Neural cell (in vitro differentiated cells): Measurements from ENCODE around the gene PSMG3. TPM values are rescaled to one million over a fixed set of nuclear protein-coding genes. Genes with fewer than 3 reads are reported as not detected.
"Not testable (repeated sequence)": the region's sequence is repeated elsewhere in the genome, so short reads cannot be mapped to it uniquely, and the experiment has no call there.

Source experiments
- H2AFZ ChIP-seq: fragments of 200-600, 300-800 bp; sonication (generic), shearing (Covaris generic); 2 replicates; pipeline ENCODE4 v1.6.0; 2014; ENCODE audit warnings: low read depth, mild to moderate bottlenecking, antibody characterized with exemption, low read length, moderate library complexity
- H3F3A ChIP-seq: fragments of 200-600 bp; shearing (Covaris generic); 2 replicates; pipeline ENCODE4 v1.6.1; 2016; ENCODE audit warnings: mild to moderate bottlenecking, moderate library complexity, mixed read lengths, antibody characterized with exemption, low read length; ENCODE audit not compliant: insufficient read depth, poor library complexity, severe bottlenecking
- H3K27ac ChIP-seq: fragments of 200-600, 300-800 bp; sonication (generic), shearing (Covaris generic); 2 replicates; pipeline ENCODE4 v1.5.1; 2014; ENCODE audit warnings: mild to moderate bottlenecking, low read length, moderate library complexity
- H3K27me3 ChIP-seq: fragments of 300-800, 200-600 bp; sonication (generic), shearing (Covaris generic); 2 replicates; pipeline ENCODE4 v1.6.0; 2014; ENCODE audit warnings: mild to moderate bottlenecking, low read depth, low read length, moderate library complexity; ENCODE audit not compliant: insufficient read depth
- H3K36me3 ChIP-seq: fragments of 300-800, 200-600 bp; sonication (generic), shearing (Covaris generic); 2 replicates; pipeline ENCODE4 v1.5.1; 2014; ENCODE audit warnings: mild to moderate bottlenecking, antibody characterized with exemption, low read length, moderate library complexity; ENCODE audit not compliant: insufficient read depth
- H3K4me2 ChIP-seq: fragments of 300-800, 200-600 bp; sonication (generic), shearing (Covaris generic); 2 replicates; pipeline ENCODE4 v1.6.0; 2014; ENCODE audit warnings: mild to moderate bottlenecking, low read length
- H3K4me3 ChIP-seq: fragments of 300-800, 200-600 bp; sonication (generic), shearing (Covaris generic); 2 replicates; pipeline ENCODE4 v1.5.1; 2014; ENCODE audit warnings: mild to moderate bottlenecking, low read length, moderate library complexity
- H3K79me2 ChIP-seq: fragments of 200-600 bp; shearing (Covaris generic); replicated peaks from 2 replicates; pipeline ENCODE4 v1.6.0; 2014; ENCODE audit warnings: mild to moderate bottlenecking, low read length, moderate library complexity; ENCODE audit not compliant: insufficient read depth
- H3K9ac ChIP-seq: fragments of 300-800, 200-600 bp; sonication (generic), shearing (Covaris generic); 2 replicates; pipeline ENCODE4 v1.6.1; 2016; ENCODE audit warnings: mild to moderate bottlenecking, low read length, mixed read lengths
- H3K9me2 ChIP-seq: fragments of 200-600 bp; shearing (Covaris generic); 2 replicates; pipeline ENCODE4 v1.6.1; 2016; ENCODE audit warnings: mild to moderate bottlenecking, low read length, mixed read lengths; ENCODE audit not compliant: insufficient read depth
- H3K9me3 ChIP-seq: fragments of 200-600, 300-800 bp; sonication (generic), shearing (Covaris generic); 2 replicates; pipeline ENCODE4 v1.6.1; 2016; ENCODE audit warnings: mild to moderate bottlenecking, mixed run types, low read length, moderate library complexity, mixed read lengths
- H4K20me1 ChIP-seq: fragments of 200-600 bp; shearing (Covaris generic); 2 replicates; pipeline ENCODE4 v1.6.1; 2016; ENCODE audit warnings: mild to moderate bottlenecking, mixed run types; ENCODE audit not compliant: insufficient read depth
- EP300 ChIP-seq: fragments of 450-650 bp; conservative IDR thresholded peaks from 2 replicates; pipeline ENCODE4 v1.6.1; 2014; ENCODE audit warnings: antibody characterized with exemption, mild to moderate bottlenecking, moderate library complexity; ENCODE audit not compliant: poor library complexity, severe bottlenecking
- EZH2 ChIP-seq: fragments of 200-600, 300-800 bp; shearing (Covaris generic), sonication (generic); IDR thresholded peaks from 2 replicates; pipeline ENCODE4 v1.6.1; 2014; ENCODE audit warnings: antibody characterized with exemption, low read length, borderline replicate concordance, mild to moderate bottlenecking; ENCODE audit not compliant: insufficient read depth, poor library complexity, severe bottlenecking
- MXI1 ChIP-seq: fragments of 450-650 bp; conservative IDR thresholded peaks from 2 replicates; pipeline ENCODE4 v1.6.1; 2014; ENCODE audit warnings: antibody characterized with exemption, mild to moderate bottlenecking; ENCODE audit not compliant: poor library complexity, severe bottlenecking
- POLR2AphosphoS5 ChIP-seq: IDR thresholded peaks from 2 replicates; pipeline ENCODE4 v1.6.1; 2012
- RAD21 ChIP-seq: fragments of 450-650 bp; conservative IDR thresholded peaks from 2 replicates; pipeline ENCODE4 v1.6.1; 2014; ENCODE audit warnings: antibody characterized with exemption, mild to moderate bottlenecking, moderate library complexity
- SMC3 ChIP-seq: fragments of 450-650 bp; conservative IDR thresholded peaks from 2 replicates; pipeline ENCODE4 v1.6.1; 2014; ENCODE audit warnings: antibody characterized with exemption, mild to moderate bottlenecking, moderate library complexity; ENCODE audit not compliant: poor library complexity
- TAF1 ChIP-seq: IDR thresholded peaks from 2 replicates; pipeline ENCODE4 v1.6.1; 2012; ENCODE audit warnings: low read depth
- polyA plus RNA-seq: library from polyadenylated mRNA; depleted of rRNA; stranded (reverse); fragments of >200 nt; gene quantifications from 2 replicates; pipeline ENCODE4 v1.2.3, GENCODE V29; 2014
- TF ChIP-seq, protein P1 (sequence below): IDR thresholded peaks from 2 replicates; pipeline ENCODE4 v1.6.1; 2012; ENCODE audit warnings: borderline replicate concordance
- TF ChIP-seq, protein P2 (sequence below): fragments of 450-650 bp; IDR thresholded peaks from 2 replicates; pipeline ENCODE4 v1.5.1; 2014; ENCODE audit warnings: antibody characterized with exemption, mild to moderate bottlenecking, moderate library complexity; ENCODE audit not compliant: poor library complexity, severe bottlenecking

The PSMG3 gene
- polyA plus RNA-seq, 1 donor from 2014 or later, result 50.6 TPM

- Histone ChIP-seq H4K20me1 (no peaks in the 10 kb centered on the region), H3K4me3 (no peak overlapping the region), H3K9me2 (no peaks in the 10 kb centered on the region), H2AFZ (no peak overlapping the region), H3K79me2 (no peaks in the 10 kb centered on the region), H3F3A (no peaks in the 10 kb centered on the region), H3K9ac (no peak overlapping the region), H3K36me3 (no peaks in the 10 kb centered on the region), H3K27me3 (no peaks in the 10 kb centered on the region), H3K27ac (no peak overlapping the region), H3K9me3 (no peaks in the 10 kb centered on the region), H3K4me2 (no peak overlapping the region)
- TF ChIP-seq RAD21 (no peak), MXI1 (no peak), SMC3 (no peak), EZH2 (no peak), TAF1 (no peak), POLR2AphosphoS5 (no peak), EP300 (no peak)
- TF ChIP-seq, protein P1, sequence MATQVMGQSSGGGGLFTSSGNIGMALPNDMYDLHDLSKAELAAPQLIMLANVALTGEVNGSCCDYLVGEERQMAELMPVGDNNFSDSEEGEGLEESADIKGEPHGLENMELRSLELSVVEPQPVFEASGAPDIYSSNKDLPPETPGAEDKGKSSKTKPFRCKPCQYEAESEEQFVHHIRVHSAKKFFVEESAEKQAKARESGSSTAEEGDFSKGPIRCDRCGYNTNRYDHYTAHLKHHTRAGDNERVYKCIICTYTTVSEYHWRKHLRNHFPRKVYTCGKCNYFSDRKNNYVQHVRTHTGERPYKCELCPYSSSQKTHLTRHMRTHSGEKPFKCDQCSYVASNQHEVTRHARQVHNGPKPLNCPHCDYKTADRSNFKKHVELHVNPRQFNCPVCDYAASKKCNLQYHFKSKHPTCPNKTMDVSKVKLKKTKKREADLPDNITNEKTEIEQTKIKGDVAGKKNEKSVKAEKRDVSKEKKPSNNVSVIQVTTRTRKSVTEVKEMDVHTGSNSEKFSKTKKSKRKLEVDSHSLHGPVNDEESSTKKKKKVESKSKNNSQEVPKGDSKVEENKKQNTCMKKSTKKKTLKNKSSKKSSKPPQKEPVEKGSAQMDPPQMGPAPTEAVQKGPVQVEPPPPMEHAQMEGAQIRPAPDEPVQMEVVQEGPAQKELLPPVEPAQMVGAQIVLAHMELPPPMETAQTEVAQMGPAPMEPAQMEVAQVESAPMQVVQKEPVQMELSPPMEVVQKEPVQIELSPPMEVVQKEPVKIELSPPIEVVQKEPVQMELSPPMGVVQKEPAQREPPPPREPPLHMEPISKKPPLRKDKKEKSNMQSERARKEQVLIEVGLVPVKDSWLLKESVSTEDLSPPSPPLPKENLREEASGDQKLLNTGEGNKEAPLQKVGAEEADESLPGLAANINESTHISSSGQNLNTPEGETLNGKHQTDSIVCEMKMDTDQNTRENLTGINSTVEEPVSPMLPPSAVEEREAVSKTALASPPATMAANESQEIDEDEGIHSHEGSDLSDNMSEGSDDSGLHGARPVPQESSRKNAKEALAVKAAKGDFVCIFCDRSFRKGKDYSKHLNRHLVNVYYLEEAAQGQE, result no peak
- TF ChIP-seq, protein P2, sequence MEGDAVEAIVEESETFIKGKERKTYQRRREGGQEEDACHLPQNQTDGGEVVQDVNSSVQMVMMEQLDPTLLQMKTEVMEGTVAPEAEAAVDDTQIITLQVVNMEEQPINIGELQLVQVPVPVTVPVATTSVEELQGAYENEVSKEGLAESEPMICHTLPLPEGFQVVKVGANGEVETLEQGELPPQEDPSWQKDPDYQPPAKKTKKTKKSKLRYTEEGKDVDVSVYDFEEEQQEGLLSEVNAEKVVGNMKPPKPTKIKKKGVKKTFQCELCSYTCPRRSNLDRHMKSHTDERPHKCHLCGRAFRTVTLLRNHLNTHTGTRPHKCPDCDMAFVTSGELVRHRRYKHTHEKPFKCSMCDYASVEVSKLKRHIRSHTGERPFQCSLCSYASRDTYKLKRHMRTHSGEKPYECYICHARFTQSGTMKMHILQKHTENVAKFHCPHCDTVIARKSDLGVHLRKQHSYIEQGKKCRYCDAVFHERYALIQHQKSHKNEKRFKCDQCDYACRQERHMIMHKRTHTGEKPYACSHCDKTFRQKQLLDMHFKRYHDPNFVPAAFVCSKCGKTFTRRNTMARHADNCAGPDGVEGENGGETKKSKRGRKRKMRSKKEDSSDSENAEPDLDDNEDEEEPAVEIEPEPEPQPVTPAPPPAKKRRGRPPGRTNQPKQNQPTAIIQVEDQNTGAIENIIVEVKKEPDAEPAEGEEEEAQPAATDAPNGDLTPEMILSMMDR, result no peak
Measured at GRCh38 chr7:1520539-1521234, 49.1 kb downstream of the PSMG3 start.

DNA sequence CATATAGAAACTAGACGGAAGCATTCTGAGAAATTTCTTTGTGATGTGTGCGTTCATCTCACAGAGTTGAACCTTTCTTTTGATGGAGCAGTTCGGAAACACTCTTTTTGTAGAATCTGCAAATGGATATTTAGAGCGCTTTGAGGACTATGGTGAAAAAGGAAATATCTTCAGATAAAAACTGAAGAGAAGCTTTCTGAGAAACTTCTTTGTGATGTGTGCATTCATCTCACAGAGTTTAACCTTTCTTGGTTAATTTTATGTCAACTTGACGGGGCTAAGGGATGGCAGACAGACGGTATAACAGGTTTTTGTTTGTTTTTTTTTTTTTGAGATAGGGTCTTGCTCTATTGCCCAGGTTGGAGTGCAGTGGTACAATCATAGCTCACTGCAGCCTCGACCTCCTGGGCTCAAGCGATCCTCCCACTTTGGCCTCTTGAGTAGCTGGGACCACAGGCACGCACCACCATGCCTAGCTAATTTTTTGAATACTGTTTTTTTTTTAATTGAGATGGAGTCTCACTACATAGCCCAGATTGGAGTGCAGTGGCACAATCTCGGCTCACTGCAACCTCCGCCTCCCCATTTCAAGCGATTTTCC, 50.4 kb downstream of the PSMG3 start:
- not testable (repeated sequence) for H3F3A ChIP-seq, H3K27ac ChIP-seq, H3K36me3 ChIP-seq, H3K9me2 ChIP-seq, H2AFZ ChIP-seq, H3K79me2 ChIP-seq, H3K4me3 ChIP-seq, H4K20me1 ChIP-seq, H3K27me3 ChIP-seq, H3K9ac ChIP-seq, H3K9me3 ChIP-seq, H3K4me2 ChIP-seq

Other genes starting within 250 kb of the PSMG3 start
- 12.8 and 20.1 TPM in 2 replicates for gene MICALL2, start 110.6 kb downstream of the PSMG3 start, polyA plus RNA-seq
- 21.1 and 26.3 TPM in 2 replicates for gene INTS1, start 65.6 kb downstream of the PSMG3 start, polyA plus RNA-seq
- gene MAFK, start 39.3 kb downstream of the PSMG3 start, polyA plus RNA-seq, result 12.6 and 16.4 TPM in 2 replicates
- 0.12 TPM in 1 of 2 replicates, not detected in the other for gene TMEM184A, start 13.8 kb downstream of the PSMG3 start, polyA plus RNA-seq
- gene ELFN1, start 100.2 kb upstream of the PSMG3 start, polyA plus RNA-seq, result 11.8 and 13.9 TPM in 2 replicates